Gastroesophageal sphincter (tissue), 4 donors: ENCODE data around the gene STMN1. TPM values are rescaled to one million over a fixed set of nuclear protein-coding genes. Genes with fewer than 3 reads are reported as not detected.
A peak's percentile ranks its signal among the peaks of the same experiment; 100 is the strongest.

Experiments
- ATAC-seq: fragments of 150-250 bp; one replicate; pipeline ENCODE4 v1.9.1; 2016; ENCODE audit warnings: mild to moderate bottlenecking, moderate library complexity
- H3K27ac ChIP-seq, 4 donors: fragments of 200-600 bp; sonication (generic) in 3 of 4; 1 replicate in 3 of 4; 2 replicates in 1 of 4; pipeline ENCODE4 v1.5.1; 2016 to 2019
- H3K27me3 ChIP-seq: fragments of 200-600 bp; sonication (generic); one replicate; pipeline ENCODE4 v1.5.1; 2019
- H3K36me3 ChIP-seq, 2 donors: fragments of 200-600 bp; sonication (generic); one replicate each; pipeline ENCODE4 v1.5.1; 2019; ENCODE audit warnings: control low read depth in 1 of 2
- H3K4me1 ChIP-seq, 3 donors: fragments of 200-600 bp; sonication (generic); 1 replicate in 2 of 3; 2 replicates in 1 of 3; pipeline ENCODE4 v1.5.1; 2016 to 2019; ENCODE audit warnings: control low read depth in 2 of 3
- H3K4me3 ChIP-seq, 2 donors: fragments of 200-600 bp; sonication (generic); one replicate each; pipeline ENCODE4 v1.5.1; 2019; ENCODE audit warnings: mild to moderate bottlenecking in 1 of 2, moderate library complexity in 1 of 2
- H3K9me3 ChIP-seq, 3 donors: fragments of 200-600 bp; sonication (generic); one replicate each; pipeline ENCODE4 v1.5.1; 2017 to 2019; ENCODE audit warnings: control low read depth in 2 of 3
- CTCF ChIP-seq, 4 experiments: fragments of 200-600 bp in 2 of 4; fragments of 450-650 bp in 2 of 4; sonication (generic) in 1 of 4; IDR thresholded peaks; one replicate each; pipeline ENCODE4 v1.5.1; 2017 to 2019; ENCODE audit warnings: antibody characterized with exemption in 4 of 4, mild to moderate bottlenecking in 2 of 4, moderate library complexity in 2 of 4
- EP300 ChIP-seq: sonication (generic); formaldehyde crosslinking; IDR thresholded peaks from one replicate; pipeline ENCODE4 v1.6.1; 2017; ENCODE audit warnings: antibody characterized with exemption, mild to moderate bottlenecking
- POLR2A ChIP-seq, 2 donors: fragments of 450-650 bp; IDR thresholded peaks; one replicate each; pipeline ENCODE4 v1.6.1; 2017; ENCODE audit warnings: antibody characterized with exemption in 2 of 2, mild to moderate bottlenecking in 2 of 2, moderate library complexity in 1 of 2
- POLR2AphosphoS5 ChIP-seq: sonication (generic); formaldehyde crosslinking; IDR thresholded peaks from one replicate; pipeline ENCODE4 v1.6.1; 2017; ENCODE audit warnings: antibody characterized with exemption
- WGBS, 2 donors: methylation state at CpG; one replicate each; pipeline ENCODE4 v1.1.5; 2018; ENCODE audit warnings: low coverage in 1 of 2; 5-methylcytosine and 5-hydroxymethylcytosine counted together
- total RNA-seq, 4 donors: library from RNA; depleted of rRNA; stranded (reverse); fragments of >200 nt; gene quantifications; one replicate each; pipeline ENCODE4 v1.1.0, GENCODE V29; 2016

STMN1 gene
- total RNA-seq, 4 donors from 2014 or later = 12.2 to 30.0 (median 14.6) TPM

- Histone ChIP-seq H3K4me1 (peaks cover 0 to 36% (median 9%) of the 10 kb centered on the region in 3 donors), H3K36me3 (no peaks in the 10 kb centered on the region), H3K4me3 (no peak overlapping the region), H3K9me3 (no peaks in the 10 kb centered on the region), H3K27me3 (no peaks in the 10 kb centered on the region), H3K27ac (no peak overlapping the region)
- WGBS, 2 donors = 67 to 78% methylated on average over 1 of the region's 1 CpG
- no peak for ATAC-seq
- TF ChIP-seq EP300 (no peak), POLR2A (IDR thresholded peaks at IDR 0.05) (no peak), CTCF (IDR thresholded peaks at IDR 0.05) (no peak), POLR2AphosphoS5 (no peak)
These were observed 1.9 kb upstream of the STMN1 start for GRCh38 chr1:25908161-25908560.

- H3K4me3 ChIP-seq = no peak overlapping the region
- ATAC-seq = no peak
- WGBS, 2 donors = 81 to 96% methylated on average over 6 of the region's 6 CpGs
These were observed 1.4 kb upstream of the STMN1 start for GRCh38 chr1:25907601-25908000.

GRCh38 chr1:25906644-25907300, 553 bp upstream of the STMN1 start:
- TF ChIP-seq POLR2A (IDR thresholded peaks at IDR 0.05) (no peak), CTCF (IDR thresholded peaks at IDR 0.05) (no peak), EP300 (no peak), POLR2AphosphoS5 (no peak)
- no peaks in the 10 kb centered on the region for H3K9me3 ChIP-seq
- H3K27ac ChIP-seq = peak overlapping the region in 3 of 4 donors; percentile 79 to 82 (median 82)
- peaks cover 0 to 6% of the 10 kb centered on the region in 2 donors for H3K36me3 ChIP-seq
- H3K4me1 ChIP-seq = peaks cover 0 to 36% (median 9%) of the 10 kb centered on the region in 3 donors
- H3K4me3 ChIP-seq = peak overlapping the region; percentile 53 to 69
- H3K27me3 ChIP-seq = no peaks in the 10 kb centered on the region
- ATAC-seq = peak; percentile 0
- whole genome bisulfite sequencing, 2 donors = 9 to 50% methylated on average over 3 to 12 of the region's 34 CpGs

More at GRCh38 chr1:25907601-25908000, 1.4 kb upstream of the STMN1 start:
- Histone ChIP-seq H3K27me3 (no peaks in the 10 kb centered on the region), H3K27ac (no peak overlapping the region), H3K9me3 (no peaks in the 10 kb centered on the region), H3K36me3 (peaks cover 0 to 2% of the 10 kb centered on the region in 2 donors), H3K4me1 (peaks cover 0 to 36% (median 9%) of the 10 kb centered on the region in 3 donors)
- TF ChIP-seq CTCF (IDR thresholded peaks at IDR 0.05) (no peak), POLR2A (IDR thresholded peaks at IDR 0.05) (no peak), POLR2AphosphoS5 (no peak), EP300 (no peak)

GRCh38 chr1:25904943-25905679, 1.1 kb downstream of the STMN1 start:
- peak; percentile 93 for ATAC-seq
- peak overlapping the region; percentile 53 to 69 for H3K4me3 ChIP-seq
- H3K4me1 ChIP-seq = peaks cover 0 to 36% (median 9%) of the 10 kb centered on the region in 3 donors
- no peaks in the 10 kb centered on the region for H3K27me3 ChIP-seq
- H3K36me3 ChIP-seq = peaks cover 0 to 21% of the 10 kb centered on the region in 2 donors
- TF ChIP-seq POLR2A (IDR thresholded peaks at IDR 0.05) = no peak
- no peak for TF ChIP-seq POLR2AphosphoS5
- TF ChIP-seq EP300 = no peak
- no peak for TF ChIP-seq CTCF (IDR thresholded peaks at IDR 0.05)
- peak overlapping the region in 3 of 4 donors; percentile 79 to 82 (median 82) for H3K27ac ChIP-seq
- WGBS, 2 donors = 1 to 2% methylated on average over 8 to 15 of the region's 34 CpGs
- no peaks in the 10 kb centered on the region for H3K9me3 ChIP-seq
